ENCODE measurements around the gene AQP6.

Gene AQP6

DNA sequence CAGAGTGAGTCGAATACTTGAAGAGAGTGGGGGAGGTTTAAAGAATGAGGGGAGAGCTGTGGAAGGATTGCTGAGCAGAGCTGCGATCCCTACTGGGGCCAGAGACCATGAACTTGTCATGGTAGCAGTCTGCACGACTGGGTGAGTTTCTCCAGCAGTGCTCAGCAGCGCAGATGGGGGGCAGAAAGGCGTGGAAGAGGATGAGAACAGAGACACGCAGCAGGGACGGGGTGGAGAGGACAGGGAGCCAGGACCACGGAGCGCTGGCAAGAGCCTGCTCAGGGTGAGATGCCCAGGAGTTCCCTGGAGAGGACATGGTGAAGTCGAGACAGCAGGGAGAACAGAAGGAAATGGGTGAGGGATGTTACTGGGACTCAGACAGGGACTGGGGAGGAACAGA is 2.1 kb upstream of the AQP6 start (continued):
- TF ChIP-seq, protein P1, sequence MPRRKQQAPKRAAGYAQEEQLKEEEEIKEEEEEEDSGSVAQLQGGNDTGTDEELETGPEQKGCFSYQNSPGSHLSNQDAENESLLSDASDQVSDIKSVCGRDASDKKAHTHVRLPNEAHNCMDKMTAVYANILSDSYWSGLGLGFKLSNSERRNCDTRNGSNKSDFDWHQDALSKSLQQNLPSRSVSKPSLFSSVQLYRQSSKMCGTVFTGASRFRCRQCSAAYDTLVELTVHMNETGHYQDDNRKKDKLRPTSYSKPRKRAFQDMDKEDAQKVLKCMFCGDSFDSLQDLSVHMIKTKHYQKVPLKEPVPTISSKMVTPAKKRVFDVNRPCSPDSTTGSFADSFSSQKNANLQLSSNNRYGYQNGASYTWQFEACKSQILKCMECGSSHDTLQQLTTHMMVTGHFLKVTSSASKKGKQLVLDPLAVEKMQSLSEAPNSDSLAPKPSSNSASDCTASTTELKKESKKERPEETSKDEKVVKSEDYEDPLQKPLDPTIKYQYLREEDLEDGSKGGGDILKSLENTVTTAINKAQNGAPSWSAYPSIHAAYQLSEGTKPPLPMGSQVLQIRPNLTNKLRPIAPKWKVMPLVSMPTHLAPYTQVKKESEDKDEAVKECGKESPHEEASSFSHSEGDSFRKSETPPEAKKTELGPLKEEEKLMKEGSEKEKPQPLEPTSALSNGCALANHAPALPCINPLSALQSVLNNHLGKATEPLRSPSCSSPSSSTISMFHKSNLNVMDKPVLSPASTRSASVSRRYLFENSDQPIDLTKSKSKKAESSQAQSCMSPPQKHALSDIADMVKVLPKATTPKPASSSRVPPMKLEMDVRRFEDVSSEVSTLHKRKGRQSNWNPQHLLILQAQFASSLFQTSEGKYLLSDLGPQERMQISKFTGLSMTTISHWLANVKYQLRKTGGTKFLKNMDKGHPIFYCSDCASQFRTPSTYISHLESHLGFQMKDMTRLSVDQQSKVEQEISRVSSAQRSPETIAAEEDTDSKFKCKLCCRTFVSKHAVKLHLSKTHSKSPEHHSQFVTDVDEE (CRISPR knock-in tag; IDR thresholded peaks at IDR 0.05), result no peak
- TF ChIP-seq OSR1 (CRISPR knock-in tag; IDR thresholded peaks at IDR 0.05), result no peak
- no peak for TF ChIP-seq ZNF565 (CRISPR knock-in tag; conservative IDR thresholded peaks at IDR 0.05; ENCODE audit: low read depth)
- no peak for TF ChIP-seq ZC3H10 (CRISPR knock-in tag; IDR thresholded peaks at IDR 0.05)

DNA sequence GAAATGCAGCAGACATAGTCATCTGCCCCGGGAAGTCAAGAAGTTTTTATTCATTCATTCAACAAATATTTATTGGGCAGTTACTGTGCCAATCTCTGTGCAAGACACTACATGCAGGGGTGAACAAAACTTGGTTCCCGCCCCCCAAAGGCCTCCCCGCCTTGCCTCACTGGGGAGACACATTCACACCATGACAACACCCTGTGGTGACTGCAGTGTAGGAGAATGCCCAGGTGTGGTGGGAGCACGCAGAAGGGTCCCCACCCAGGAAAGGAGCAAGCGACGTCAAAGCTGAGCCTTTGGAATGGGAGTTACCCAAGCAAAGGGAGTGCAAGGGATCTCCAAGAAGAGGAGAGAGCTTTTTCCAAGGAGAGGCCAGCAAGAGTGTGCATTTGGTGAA is 1.6 kb upstream of the AQP6 start:
- TF ChIP-seq ZNF70 (CRISPR knock-in tag; IDR thresholded peaks at IDR 0.05), result no peak
- ATAC-seq, result no peak

DNA sequence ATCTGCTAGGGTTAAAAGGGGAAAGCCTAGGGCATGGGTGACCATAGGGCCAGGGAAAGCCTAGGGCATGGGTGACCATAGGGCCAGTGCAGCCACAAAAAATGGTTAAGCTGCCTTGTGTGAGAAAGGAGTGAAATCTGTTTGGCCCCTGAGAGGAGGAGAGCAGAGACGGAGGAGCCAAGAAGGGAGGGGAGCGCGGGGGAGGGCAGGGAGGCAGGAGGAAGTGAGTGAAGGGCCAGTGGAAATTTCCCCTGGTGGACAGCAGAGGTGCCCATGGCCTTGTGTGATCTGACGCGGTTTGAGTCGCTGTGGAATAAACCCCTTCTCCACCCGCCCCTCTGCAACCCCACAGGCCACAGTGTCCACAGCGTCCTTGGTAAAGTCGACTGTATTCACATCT is 618 bp upstream of the AQP6 start:
- TF ChIP-seq ISL1 (CRISPR knock-in tag; IDR thresholded peaks at IDR 0.05) (no peak), TCF4 (CRISPR knock-in tag; IDR thresholded peaks at IDR 0.05; ENCODE audit: borderline replicate concordance) (no peak), ZC3H10 (CRISPR knock-in tag; IDR thresholded peaks at IDR 0.05) (no peak), SNAI2 (CRISPR knock-in tag; IDR thresholded peaks at IDR 0.05) (no peak), ZNF565 (CRISPR knock-in tag; conservative IDR thresholded peaks at IDR 0.05; ENCODE audit: low read depth) (no peak), ZFP3 (CRISPR knock-in tag; IDR thresholded peaks at IDR 0.05) (no peak), ZNF8 (CRISPR knock-in tag; IDR thresholded peaks at IDR 0.05) (no peak), PPARA (CRISPR knock-in tag; IDR thresholded peaks at IDR 0.05; ENCODE audit: borderline replicate concordance) (no peak), CSDC2 (CRISPR knock-in tag; IDR thresholded peaks at IDR 0.05) (no peak), ESRRG (CRISPR knock-in tag; IDR thresholded peaks at IDR 0.05) (no peak), OSR1 (CRISPR knock-in tag; IDR thresholded peaks at IDR 0.05) (no peak), ZFP30 (CRISPR knock-in tag; IDR thresholded peaks at IDR 0.05) (no peak), TOX (CRISPR knock-in tag; IDR thresholded peaks at IDR 0.05; ENCODE audit: borderline replicate concordance) (no peak), GLIS3 (CRISPR knock-in tag; IDR thresholded peaks at IDR 0.05) (no peak), BACH2 (CRISPR knock-in tag; IDR thresholded peaks at IDR 0.05; ENCODE audit: borderline replicate concordance) (no peak), ARNTL (CRISPR knock-in tag; IDR thresholded peaks at IDR 0.05; ENCODE audit: borderline replicate concordance, low read depth) (no peak)
- TF ChIP-seq, protein P1 (CRISPR knock-in tag; IDR thresholded peaks at IDR 0.05), result no peak
- TF ChIP-seq, protein P2, sequence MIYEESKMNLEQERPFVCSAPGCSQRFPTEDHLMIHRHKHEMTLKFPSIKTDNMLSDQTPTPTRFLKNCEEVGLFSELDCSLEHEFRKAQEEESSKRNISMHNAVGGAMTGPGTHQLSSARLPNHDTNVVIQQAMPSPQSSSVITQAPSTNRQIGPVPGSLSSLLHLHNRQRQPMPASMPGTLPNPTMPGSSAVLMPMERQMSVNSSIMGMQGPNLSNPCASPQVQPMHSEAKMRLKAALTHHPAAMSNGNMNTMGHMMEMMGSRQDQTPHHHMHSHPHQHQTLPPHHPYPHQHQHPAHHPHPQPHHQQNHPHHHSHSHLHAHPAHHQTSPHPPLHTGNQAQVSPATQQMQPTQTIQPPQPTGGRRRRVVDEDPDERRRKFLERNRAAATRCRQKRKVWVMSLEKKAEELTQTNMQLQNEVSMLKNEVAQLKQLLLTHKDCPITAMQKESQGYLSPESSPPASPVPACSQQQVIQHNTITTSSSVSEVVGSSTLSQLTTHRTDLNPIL (CRISPR knock-in tag; IDR thresholded peaks at IDR 0.05; ENCODE audit: low read depth), result no peak
- TF ChIP-seq, protein P3, sequence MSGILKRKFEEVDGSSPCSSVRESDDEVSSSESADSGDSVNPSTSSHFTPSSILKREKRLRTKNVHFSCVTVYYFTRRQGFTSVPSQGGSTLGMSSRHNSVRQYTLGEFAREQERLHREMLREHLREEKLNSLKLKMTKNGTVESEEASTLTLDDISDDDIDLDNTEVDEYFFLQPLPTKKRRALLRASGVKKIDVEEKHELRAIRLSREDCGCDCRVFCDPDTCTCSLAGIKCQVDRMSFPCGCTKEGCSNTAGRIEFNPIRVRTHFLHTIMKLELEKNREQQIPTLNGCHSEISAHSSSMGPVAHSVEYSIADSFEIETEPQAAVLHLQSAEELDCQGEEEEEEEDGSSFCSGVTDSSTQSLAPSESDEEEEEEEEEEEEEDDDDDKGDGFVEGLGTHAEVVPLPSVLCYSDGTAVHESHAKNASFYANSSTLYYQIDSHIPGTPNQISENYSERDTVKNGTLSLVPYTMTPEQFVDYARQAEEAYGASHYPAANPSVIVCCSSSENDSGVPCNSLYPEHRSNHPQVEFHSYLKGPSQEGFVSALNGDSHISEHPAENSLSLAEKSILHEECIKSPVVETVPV (CRISPR knock-in tag; IDR thresholded peaks at IDR 0.05), result no peak
- TF ChIP-seq, protein P4, sequence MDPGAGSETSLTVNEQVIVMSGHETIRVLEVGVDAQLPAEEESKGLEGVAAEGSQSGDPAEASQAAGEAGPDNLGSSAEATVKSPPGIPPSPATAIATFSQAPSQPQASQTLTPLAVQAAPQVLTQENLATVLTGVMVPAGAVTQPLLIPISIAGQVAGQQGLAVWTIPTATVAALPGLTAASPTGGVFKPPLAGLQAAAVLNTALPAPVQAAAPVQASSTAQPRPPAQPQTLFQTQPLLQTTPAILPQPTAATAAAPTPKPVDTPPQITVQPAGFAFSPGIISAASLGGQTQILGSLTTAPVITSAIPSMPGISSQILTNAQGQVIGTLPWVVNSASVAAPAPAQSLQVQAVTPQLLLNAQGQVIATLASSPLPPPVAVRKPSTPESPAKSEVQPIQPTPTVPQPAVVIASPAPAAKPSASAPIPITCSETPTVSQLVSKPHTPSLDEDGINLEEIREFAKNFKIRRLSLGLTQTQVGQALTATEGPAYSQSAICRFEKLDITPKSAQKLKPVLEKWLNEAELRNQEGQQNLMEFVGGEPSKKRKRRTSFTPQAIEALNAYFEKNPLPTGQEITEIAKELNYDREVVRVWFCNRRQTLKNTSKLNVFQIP (CRISPR knock-in tag; IDR thresholded peaks at IDR 0.05; ENCODE audit: borderline replicate concordance, low read depth), result no peak
- no peak for ATAC-seq
